GM12878 (cell line): ENCODE data around the gene COMMD1. TPM values are rescaled to one million over a fixed set of nuclear protein-coding genes. Genes with fewer than 3 reads are reported as not detected.

Experiments
- ATF3 ChIP-seq: IDR thresholded peaks from 2 replicates; pipeline ENCODE4 v1.6.1; 2011; ENCODE audit warnings: low read depth, mild to moderate bottlenecking, low read length, moderate library complexity, borderline replicate concordance; ENCODE audit errors: extremely low read depth
- BMI1 ChIP-seq: fragments of 450-650 bp; IDR thresholded peaks from 2 replicates; pipeline ENCODE4 v1.6.1; 2016; ENCODE audit warnings: mild to moderate bottlenecking, moderate library complexity, borderline replicate concordance
- CBX5 ChIP-seq: sonication (generic); IDR thresholded peaks from 2 replicates; pipeline ENCODE4 v1.6.1; 2016; ENCODE audit warnings: low read depth, moderate library complexity, mild to moderate bottlenecking, inconsistent platforms
- CHD1 ChIP-seq: IDR thresholded peaks from 2 replicates; pipeline ENCODE4 v1.6.1; 2012; ENCODE audit warnings: low read depth, low read length, improper control_type of control experiment
- CHD2 ChIP-seq: IDR thresholded peaks from 2 replicates; pipeline ENCODE4 v1.6.1; 2011; ENCODE audit warnings: low read depth, low read length, improper control_type of control experiment, borderline replicate concordance
- EGR1 ChIP-seq, 2 experiments: IDR thresholded peaks; 1 replicate in 1 of 2; 2 replicates in 1 of 2; pipeline ENCODE4 v1.6.1; 2011 to 2012; ENCODE audit warnings: low read depth in 2 of 2, low read length in 2 of 2, borderline replicate concordance in 1 of 2, mild to moderate bottlenecking in 1 of 2, moderate library complexity in 1 of 2
- EZH2 ChIP-seq: IDR thresholded peaks from 2 replicates; pipeline ENCODE4 v1.6.1; 2012; ENCODE audit warnings: low read depth, mild to moderate bottlenecking, control low read depth, inconsistent platforms, low read length, borderline replicate concordance; ENCODE audit not compliant: control insufficient read depth
- GATAD2B ChIP-seq: fragments of 450-650 bp; conservative IDR thresholded peaks from 2 replicates; pipeline ENCODE4 v1.6.1; 2017; ENCODE audit warnings: low read depth, mild to moderate bottlenecking, moderate library complexity
- IRF3 ChIP-seq: fragments of 450-650 bp; IDR thresholded peaks from 2 replicates; pipeline ENCODE4 v1.6.1; 2014; ENCODE audit warnings: mild to moderate bottlenecking
- NBN ChIP-seq: fragments of 450-650 bp; IDR thresholded peaks from 2 replicates; pipeline ENCODE4 v1.6.1; 2016
- NFXL1 ChIP-seq: fragments of 450-650 bp; IDR thresholded peaks from 2 replicates; pipeline ENCODE4 v1.6.1; 2017; ENCODE audit warnings: antibody characterized with exemption, mild to moderate bottlenecking, borderline replicate concordance
- PKNOX1 ChIP-seq: fragments of 450-650 bp; IDR thresholded peaks from 2 replicates; pipeline ENCODE4 v1.6.1; 2016; ENCODE audit warnings: mild to moderate bottlenecking
- POLR2A ChIP-seq: IDR thresholded peaks from 2 replicates; pipeline ENCODE4 v1.6.1; 2011; ENCODE audit warnings: low read depth, mild to moderate bottlenecking, low read length
- RCOR1 ChIP-seq: conservative IDR thresholded peaks from 2 replicates; pipeline ENCODE4 v1.6.1; 2012; ENCODE audit warnings: low read depth, low read length, improper control_type of control experiment
- RELA ChIP-seq: fragments of 450-650 bp; IDR thresholded peaks from 2 replicates; pipeline ENCODE4 v1.8.0; 2014; ENCODE audit warnings: borderline replicate concordance; ENCODE audit not compliant: partially characterized antibody
- SIN3A ChIP-seq: IDR thresholded peaks from 2 replicates; pipeline ENCODE4 v1.6.1; 2012; ENCODE audit warnings: low read depth, low read length, improper control_type of control experiment
- SMC3 ChIP-seq: IDR thresholded peaks from 2 replicates; pipeline ENCODE4 v1.6.1; 2011; ENCODE audit warnings: low read length, improper control_type of control experiment, borderline replicate concordance
- SPI1 ChIP-seq: IDR thresholded peaks from 2 replicates; pipeline ENCODE4 v1.6.1; 2011; ENCODE audit warnings: low read depth, mild to moderate bottlenecking, low read length, moderate library complexity, borderline replicate concordance; ENCODE audit not compliant: insufficient read depth
- SREBF1 ChIP-seq: IDR thresholded peaks from 2 replicates; pipeline ENCODE4 v1.6.1; 2012; ENCODE audit warnings: mild to moderate bottlenecking, low read length
- SUPT20H ChIP-seq: IDR thresholded peaks from 2 replicates; pipeline ENCODE4 v1.6.1; 2011; ENCODE audit warnings: low read depth, mild to moderate bottlenecking, low read length, moderate library complexity, borderline replicate concordance; ENCODE audit not compliant: control insufficient read depth
- TAF1 ChIP-seq: IDR thresholded peaks from 2 replicates; pipeline ENCODE4 v1.6.1; 2011; ENCODE audit warnings: mild to moderate bottlenecking, low read depth, low read length, borderline replicate concordance
- ZBED1 ChIP-seq: IDR thresholded peaks from 2 replicates; pipeline ENCODE4 v1.6.1; 2016; ENCODE audit warnings: borderline replicate concordance
- ZBTB40 ChIP-seq: fragments of 450-650 bp; IDR thresholded peaks from 2 replicates; pipeline ENCODE4 v1.6.1; 2016; ENCODE audit warnings: mild to moderate bottlenecking, moderate library complexity, borderline replicate concordance
- ZNF622 ChIP-seq: fragments of 450-650 bp; IDR thresholded peaks from 2 replicates; pipeline ENCODE4 v1.6.1; 2017; ENCODE audit warnings: mild to moderate bottlenecking, inconsistent platforms
- polyA plus RNA-seq, 11 experiments: library from polyadenylated mRNA; depleted of rRNA in 4 of 11; unstranded in 6 of 11; stranded (reverse) in 5 of 11; fragments of >200 nt; fragmentation: Nextera tagmentation in 4 of 11; fragmentation: Illumina TruSeq in 1 of 11; extraction: Ambion mirVana in 4 of 11; extraction: Trizol in 1 of 11; gene quantifications; 1 replicate in 1 of 11; 2 replicates in 10 of 11; pipeline versions ENCODE4 v1.2.1 to v1.2.3, GENCODE V29; 2011 to 2016; ENCODE audit warnings: inconsistent platforms in 2 of 11, missing spikeins in 2 of 11, low read depth in 1 of 11
- total RNA-seq, 4 experiments: library from RNA; depleted of rRNA in 3 of 4; stranded (reverse); fragments of >200 nt in 3 of 4; fragmentation: Illumina TruSeq in 1 of 4; extraction: Trizol in 1 of 4; gene quantifications; 2 replicates each; pipeline versions ENCODE4 v1.2.1 to v1.2.3, GENCODE V29; 2013 to 2021

COMMD1 gene
- total and polyA plus RNA-seq, 10 of the 15 experiments (the other 5 are each of a cell fraction or from before 2014, with no cell fraction given), result 39.7 to 210 (median 53.7) TPM

- TF ChIP-seq SIN3A (peak; percentile 94), SPI1 (peak; percentile 2; the same call in 1 of the 2 replicates), CBX5 (peak; percentile 40; the same call in 1 of the 2 replicates), RCOR1 (no peak), EZH2 (no peak), CHD2 (0 out of 2 replicates have a peak, but pooled peaks have one; percentile 62), CHD1 (0 out of 2 replicates have a peak, but pooled peaks have one; percentile 67), ZBTB40 (0 out of 2 replicates have a peak, but pooled peaks have one; percentile 12), PKNOX1 (0 out of 2 replicates have a peak, but pooled peaks have one; percentile 5), IRF3 (peak; percentile 24; the same call in 1 of the 2 replicates), BMI1 (no peak), ZBED1 (peak; percentile 67; the same call in 1 of the 2 replicates), ATF3 (peak; percentile 90), NBN (peak; percentile 98), ZNF622 (no peak), SUPT20H (no peak), RELA (peak; percentile 93), GATAD2B (peak; percentile 77), TAF1 (peak; percentile 98), EGR1 (IDR thresholded peaks at IDR 0.05; ENCODE audit: borderline replicate concordance in 1 of 2, low read depth in 2 of 2, low read length in 2 of 2) (peak in 1 of 2 experiments; percentile 84; a peak in 1 of 3 replicates), SREBF1 (no peak), SMC3 (no peak), NFXL1 (no peak), POLR2A (peak; percentile 99)
These were observed 17.0 kb upstream of the COMMD1 start, which contains the start of gene CCT4 (continued) for GRCh38 chr2:61888267-61889055.
